NCI-H2081 treated with DMSO at 0.1 percent for 48 hours (cell line): ENCODE measurements around the gene KCNJ12.
"Not testable (repeated sequence)": the region's sequence is repeated elsewhere in the genome, so short reads cannot be mapped to it uniquely, and the experiment has no call there.

ENCODE experiments used
- DNase-seq: peaks from one replicate; lab custom pipeline; 2025; lab: John Stamatoyannopoulos, UW

KCNJ12 gene

DNA sequence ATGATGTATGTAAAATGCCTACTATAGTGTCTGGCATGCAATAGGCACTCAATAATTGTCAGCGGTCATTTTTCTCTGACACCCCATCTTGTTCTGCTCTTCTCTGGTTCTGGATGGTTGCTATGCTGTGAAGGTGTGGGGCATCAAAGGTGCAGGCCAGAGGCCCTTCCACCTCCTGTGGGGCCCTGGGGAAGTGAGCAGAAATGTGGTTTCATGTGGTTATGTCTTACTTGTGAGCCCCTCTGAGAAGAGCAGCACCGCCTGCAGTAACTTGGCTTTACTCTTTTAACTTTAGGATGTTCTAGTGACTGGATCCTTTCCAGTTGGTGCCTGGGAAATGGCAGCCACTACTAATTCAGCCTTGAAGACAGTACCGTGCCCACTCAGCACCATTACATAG is 32.1 kb downstream of the KCNJ12 start:
- not testable (repeated sequence) for DNase-seq

DNA sequence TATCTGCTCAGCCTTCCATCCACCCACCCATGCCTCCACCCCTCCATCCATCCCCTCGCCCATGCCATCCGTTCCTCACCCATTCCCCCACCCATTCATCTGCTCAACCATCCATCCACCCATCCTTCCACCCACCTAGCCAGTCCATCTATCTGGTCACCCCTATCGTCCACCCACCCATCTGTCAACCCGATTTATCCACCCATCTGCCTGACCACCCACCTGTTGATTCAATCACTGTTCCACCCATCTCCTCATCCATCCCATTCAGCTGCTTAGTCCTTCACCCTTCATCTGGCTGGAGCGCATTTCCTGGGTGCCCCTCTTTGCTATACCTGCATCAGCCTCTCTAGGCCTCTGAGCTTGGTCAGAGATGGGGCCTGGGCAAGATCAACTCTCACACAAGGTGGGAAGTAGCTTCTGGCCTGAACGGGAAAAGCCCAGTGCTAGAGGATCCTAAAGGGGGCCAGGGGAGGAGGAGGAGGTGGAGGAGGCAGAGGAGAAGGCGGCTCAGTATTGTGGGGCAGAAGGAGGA is 32.7 kb downstream of the KCNJ12 start:
- not testable (repeated sequence) for DNase-seq

DNA sequence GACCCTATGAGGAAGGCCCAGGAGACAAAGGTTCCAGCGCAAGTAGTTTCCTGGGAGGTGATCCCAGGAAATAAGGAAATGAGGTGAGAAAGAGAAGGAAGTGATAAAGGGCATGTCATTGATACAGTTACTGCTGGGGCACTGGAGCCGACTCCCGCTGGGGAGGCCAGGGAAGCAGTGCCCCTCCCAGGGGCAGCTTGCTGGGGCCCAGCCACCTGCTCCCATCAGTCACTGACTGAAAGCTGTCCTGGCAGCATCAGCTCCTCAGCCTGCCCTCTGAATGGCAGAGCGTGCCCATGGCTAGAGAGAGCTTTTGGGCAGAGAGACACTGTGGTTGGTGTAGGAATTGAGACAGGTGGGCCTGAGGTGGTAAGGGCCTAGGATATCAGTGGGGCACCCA is 33.2 kb downstream of the KCNJ12 start:
- not testable (repeated sequence) for DNase-seq

- DNase-seq, result not testable (repeated sequence)
Observed at GRCh38 chr17:21409971-21410370, 33.8 kb downstream of the KCNJ12 start.

DNA sequence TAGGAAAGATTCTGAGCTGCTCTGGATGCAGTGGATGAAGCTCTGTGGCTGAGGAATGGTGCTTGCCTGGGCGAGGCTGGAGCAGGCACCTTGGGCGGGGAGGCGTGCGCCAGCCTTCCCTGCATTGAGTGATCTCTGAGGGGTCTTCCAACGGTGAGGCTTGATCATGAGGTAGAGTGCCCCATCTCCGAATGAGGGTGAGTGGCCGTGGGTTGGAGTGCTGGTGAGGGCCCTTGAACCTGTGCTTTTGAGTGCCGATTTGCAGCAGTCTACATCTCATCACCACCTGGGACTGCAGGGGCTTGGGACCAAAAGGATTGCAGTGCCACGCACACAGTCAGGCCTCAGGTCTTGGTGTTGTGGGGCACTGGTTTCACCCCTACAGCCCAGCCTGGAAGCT is 34.2 kb downstream of the KCNJ12 start:
- DNase-seq, result not testable (repeated sequence)

DNA sequence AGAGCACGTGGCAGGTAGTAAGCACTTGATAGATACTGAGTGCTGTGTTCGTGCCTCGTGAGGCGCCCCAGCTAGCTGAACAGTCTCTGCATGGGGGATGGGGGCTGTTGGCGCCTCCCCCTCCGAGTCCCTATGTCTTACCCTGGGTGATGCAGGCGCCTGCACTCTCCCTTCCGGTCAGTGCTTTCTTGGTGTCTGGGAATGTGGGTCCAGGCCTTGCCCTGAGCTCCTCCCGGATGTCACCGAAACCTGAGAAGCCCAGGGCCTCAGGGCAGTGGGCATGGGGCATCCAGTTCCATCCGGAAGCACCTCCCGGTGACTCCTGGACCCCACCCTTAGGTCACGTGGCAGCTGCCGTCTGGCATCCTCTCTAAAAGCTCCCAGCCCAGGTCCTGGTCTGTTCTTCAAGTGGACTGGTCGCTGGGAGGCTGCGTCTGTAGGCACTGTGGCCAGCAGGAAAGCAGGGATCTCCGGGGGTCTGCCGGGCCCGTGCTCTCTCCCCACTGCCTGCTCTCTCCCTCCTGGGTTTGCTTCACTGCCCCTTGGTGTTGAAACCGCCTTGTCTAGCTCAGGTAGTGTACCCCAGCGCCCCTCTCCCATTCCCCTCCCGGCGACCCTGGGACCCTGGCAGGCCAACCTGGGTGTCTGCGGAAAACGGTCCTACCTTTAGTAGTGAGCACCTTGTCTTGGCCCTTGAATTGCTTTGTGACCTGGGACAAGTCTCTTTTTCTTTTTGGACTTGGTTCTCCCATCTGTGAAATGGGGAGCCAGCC is 34.9 kb downstream of the KCNJ12 start:
- not testable (repeated sequence) for DNase-seq

- DNase-seq, result not testable (repeated sequence)
Observed at GRCh38 chr17:21411679-21412205, 35.6 kb downstream of the KCNJ12 start.

DNA sequence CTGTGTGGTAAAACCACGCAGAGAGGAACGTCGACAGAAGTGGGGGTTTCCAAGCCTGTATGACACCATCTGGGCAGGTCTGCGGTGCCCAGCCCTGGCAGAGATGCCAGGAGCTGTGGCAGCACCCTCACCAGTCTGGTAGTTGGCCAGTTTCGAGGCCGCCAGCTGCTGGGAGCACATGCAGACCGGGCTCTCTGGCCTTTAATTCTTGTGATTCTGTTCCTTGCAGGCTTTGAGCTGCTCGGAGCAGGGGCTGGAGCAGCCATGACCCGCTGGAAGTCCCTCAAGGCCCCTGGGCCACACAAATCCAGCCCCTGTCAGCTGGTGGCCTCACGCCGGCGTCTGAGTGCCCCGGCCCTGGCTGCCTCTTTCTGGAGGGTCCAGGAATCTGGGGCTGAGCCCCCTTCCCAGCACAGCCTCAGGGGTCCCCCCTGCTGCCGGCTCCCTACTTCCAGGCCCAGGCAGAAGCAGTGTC is 36.1 kb downstream of the KCNJ12 start:
- DNase-seq, result not testable (repeated sequence)

DNA sequence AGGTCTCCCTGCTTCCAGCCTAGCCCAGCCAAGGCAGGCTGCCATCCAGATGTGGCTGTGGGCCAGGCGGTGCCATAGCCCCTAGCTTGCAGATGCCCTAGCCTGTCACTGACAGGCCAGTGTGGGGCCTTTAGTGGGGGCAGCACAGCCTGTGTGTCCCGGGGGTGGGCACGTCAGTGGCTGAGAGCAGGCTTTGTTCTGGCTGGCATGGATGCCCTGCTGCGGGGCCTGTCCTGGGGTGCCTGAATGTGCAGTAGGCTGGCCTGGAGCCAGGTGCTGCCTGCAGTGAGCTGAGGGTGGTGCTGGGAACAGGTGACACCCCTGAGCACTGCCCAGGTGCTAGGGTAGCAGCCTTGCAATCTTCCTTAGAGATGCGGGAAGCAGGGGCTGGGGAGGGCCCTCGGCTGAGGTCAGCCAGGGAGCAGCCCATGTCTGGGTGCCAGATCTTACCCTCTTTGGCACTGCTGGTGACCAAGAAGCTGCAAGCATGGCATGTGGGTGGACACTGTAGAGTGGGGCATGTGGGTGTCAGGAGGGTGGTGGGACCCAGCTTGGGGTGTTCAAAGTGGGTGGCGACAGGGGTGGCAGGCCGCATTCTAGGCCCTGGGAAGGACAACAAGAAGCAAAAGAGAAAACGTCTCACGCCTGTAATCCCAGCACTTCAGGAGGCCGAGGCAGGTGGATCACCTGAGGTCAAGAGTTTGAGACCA is 37.6 kb downstream of the KCNJ12 start:
- DNase-seq, result not testable (repeated sequence)

DNA sequence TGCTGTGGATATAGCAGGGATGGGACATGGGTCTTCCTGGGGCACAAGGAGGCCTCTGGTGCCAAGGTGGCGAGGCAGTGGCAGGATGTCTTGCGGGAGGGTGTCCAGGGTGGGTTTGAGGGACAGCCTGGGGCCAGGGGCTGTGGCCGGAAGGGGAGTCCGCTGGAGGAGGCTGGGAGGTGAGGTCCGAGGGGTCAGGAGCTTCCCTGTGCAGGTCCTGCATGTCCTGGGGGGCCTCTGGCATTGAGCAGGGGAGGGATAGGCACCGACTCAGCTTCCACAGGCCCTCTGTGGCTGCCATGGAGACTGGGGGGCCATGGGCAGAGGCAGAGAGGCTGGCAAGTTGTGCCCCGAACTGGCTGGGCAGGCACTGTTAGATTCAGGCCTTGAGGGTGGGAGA is 38.5 kb downstream of the KCNJ12 start:
- DNase-seq, result not testable (repeated sequence)

- not testable (repeated sequence) for DNase-seq
Observed at GRCh38 chr17:21415166-21415990, 39.2 kb downstream of the KCNJ12 start.

DNA sequence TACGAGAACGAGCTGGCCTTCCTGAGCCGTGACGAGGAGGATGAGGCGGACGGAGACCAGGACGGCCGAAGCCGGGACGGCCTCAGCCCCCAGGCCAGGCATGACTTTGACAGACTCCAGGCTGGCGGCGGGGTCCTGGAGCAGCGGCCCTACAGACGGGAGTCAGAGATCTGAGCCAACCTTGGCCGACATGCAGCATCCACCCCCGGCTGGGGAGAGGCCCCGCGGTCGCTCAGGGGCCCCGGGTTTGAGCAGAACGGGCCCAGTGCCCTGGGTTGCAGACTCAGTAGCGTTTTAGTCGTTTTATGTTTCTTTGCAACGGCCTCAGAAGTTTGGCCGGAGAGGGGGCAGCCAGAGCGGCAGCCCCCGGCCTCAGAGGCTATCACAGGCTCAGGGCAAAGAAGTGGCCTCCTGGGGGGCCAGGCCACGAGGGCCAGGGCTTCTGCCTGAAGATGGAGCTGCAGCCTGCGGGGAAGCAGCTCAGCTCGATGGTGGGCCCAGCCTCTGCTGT is 40.4 kb downstream of the KCNJ12 start:
- not testable (repeated sequence) for DNase-seq

GRCh38 chr17:21417349-21417748 is 41.2 kb downstream of the KCNJ12 start:
- DNase-seq, result not testable (repeated sequence)

DNA sequence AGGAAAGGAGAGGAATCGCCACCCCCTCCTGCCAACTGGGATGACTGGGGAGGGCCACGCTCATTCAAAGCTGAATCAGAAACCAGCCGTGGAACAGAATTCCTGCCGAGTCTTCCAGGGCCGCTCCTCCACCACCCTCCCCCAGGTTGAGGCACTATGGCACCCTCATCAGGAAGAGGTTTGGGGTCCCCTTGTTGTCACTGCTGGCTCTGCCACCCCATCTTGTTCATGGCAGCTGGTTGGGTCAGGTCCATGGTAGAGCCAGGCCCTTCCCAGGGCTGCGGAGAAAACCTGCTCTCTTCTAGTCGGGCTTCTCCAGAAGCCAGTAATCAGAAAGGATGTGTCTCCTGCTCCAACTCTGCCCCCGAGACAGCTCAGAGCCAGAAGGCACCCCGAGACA is 41.8 kb downstream of the KCNJ12 start:
- no peak for DNase-seq

- no peak for DNase-seq
Observed at GRCh38 chr17:21418446-21419298, 42.5 kb downstream of the KCNJ12 start.

DNA sequence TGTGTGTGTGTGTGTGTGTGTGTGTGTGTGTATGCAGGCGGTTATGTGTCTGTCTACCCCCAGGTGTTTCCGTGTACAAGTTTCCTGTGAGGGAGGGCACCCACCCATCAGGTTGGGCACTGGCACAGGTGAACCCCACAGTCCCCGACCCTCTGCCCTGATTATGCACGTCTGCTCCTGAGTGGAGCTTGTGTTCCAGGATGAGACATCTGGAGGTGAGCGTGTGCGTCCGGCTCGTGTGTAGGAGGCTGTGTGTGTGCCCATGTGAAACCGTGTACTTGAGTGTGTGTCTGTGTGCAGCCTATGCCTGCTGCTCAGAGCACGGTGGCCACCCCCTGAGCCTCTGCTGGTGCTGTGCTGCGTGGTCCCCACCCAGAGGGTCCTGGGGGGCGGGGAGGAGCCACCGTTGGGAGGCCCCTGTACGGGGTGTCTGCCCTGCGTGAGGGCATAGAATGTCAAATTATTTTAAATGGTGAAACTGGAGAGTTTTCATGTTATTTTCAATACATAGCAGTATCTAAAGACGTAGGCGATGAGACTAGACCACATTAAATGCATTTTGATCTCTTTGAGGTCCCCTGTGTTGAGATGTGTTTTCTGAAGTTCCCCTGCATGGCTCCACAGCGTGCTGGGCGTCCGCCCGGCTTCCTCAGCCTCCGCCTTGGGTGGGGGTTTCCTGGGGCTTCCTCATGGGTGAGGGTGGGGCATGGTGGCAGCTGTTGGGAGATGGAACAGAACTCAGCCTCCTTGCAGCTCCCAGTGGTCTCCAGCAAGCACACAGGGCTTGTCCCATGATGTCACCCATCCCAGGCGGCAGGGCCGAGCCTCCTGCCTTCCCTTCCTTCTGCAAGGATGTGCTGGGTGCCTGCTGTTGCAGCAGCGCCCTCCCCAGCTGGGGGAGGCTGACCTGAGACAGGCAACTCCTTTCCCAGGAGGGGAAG is 43.4 kb downstream of the KCNJ12 start:
- no peak for DNase-seq

DNA sequence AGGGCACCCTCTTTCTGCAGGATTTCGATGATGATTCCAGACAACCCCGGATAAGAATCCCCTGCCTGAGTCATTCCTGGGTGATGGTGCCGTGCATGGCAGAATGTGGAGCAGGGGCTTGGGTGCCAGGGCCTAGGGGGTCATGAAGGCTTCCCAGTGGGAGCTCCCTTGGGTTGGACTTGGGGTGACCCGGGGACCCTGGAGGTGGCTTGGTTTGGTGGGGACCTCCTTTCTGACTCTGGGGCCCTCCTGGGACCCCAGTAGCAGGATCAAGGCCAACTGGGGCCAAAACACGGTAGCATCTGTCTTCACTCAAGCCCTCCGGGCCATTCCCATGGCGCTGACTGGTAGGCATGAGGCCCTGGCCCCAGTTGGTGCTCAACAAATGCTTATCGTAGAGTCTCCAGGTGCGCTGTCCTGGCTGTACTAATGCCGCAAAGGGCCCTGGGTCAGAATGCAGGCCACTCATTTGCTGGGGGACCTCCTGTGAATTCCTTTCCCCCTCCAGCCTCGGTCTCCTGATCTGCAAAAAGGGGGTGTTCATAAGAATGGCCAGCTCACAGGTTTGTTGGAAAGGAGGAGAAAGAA is 44.4 kb downstream of the KCNJ12 start:
- not testable (repeated sequence) for DNase-seq

GRCh38 chr17:21421421-21422310 is 45.5 kb downstream of the KCNJ12 start:
- DNase-seq, result not testable (repeated sequence)
